HG03060 (cell line): ENCODE measurements around the gene TTC28.

Experiments used
- ATAC-seq: cut with Tn5 transposase; IDR thresholded peaks from one replicate; pipeline ENCODE4 v1.9.1; 2021; ENCODE audit warnings: low read depth, moderate number of reproducible peaks; ENCODE audit not compliant: unreplicated experiment

Gene TTC28

DNA sequence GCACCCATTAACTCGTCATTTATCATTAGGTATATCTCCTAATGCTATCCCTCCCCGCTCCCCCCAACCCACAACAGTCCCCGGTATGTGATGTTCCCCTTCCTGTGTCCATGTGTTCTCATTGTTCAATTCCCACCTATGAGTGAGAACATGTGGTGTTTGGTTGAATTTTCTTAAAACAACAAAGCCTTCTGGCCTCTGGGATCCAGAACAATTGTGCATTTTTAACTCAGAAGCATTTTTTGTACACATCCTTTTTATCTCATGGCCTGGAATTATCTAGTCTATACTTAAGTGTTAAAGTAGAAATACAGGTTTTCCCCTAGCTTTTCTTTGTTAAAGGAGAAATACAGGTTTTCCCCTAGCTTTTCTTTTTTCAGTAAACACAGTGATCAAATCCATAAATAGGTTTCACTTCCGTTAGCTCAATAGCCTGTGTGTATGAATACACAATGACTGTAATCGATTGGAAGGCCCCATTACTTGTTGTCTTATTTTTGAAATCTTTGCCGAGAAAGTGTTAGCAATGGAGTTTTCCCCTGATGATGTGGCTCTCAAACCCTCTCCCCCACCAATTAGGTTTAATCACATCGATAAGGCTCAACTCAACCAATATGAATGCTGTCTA, 635.0 kb downstream of the TTC28 start:
- no peak for ATAC-seq

DNA sequence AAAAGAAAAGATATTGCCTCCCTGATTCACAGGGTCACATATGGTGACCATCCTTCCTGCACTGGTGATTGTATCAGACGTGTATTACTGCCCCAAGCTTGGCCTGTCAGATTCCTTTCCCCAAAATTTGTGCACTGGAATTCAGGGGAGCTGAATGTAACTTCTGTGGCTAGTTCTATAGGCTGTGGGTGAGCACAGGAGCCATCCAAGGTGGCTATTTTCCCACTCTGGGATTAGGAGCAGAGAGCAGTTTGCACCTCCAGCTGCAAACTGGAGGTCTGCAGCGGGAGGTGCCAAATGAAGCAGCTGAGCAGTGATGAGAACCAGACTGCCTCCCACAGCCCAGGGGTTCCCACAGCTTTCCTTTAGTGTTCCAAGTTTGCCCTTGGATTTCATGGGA, 636.4 kb downstream of the TTC28 start:
- no peak for ATAC-seq

GRCh38 chr22:28034760-28035401, 644.8 kb downstream of the TTC28 start:
- ATAC-seq, result no peak

- no peak for ATAC-seq
Observed at GRCh38 chr22:28034145-28034759, 645.4 kb downstream of the TTC28 start.

DNA sequence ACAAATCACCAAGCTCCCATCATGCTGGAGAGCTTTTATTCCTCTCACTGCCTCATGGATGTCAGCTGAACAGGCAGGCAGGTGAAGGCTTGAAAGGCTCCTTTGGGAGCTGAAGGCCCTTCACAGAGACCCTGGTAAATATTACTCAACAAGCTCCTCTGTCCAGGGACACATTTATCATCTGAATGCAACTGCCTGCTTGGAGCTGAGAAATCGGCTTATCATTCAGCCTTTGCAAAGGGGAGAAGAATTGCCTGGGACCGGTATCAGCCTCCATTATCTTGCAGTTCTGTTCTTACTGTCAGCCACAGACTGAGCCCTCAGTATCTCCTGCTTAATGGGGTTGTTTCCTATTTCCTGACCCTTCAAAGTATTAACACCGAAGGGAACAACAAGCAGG, 646.8 kb downstream of the TTC28 start:
- ATAC-seq, result no peak

DNA sequence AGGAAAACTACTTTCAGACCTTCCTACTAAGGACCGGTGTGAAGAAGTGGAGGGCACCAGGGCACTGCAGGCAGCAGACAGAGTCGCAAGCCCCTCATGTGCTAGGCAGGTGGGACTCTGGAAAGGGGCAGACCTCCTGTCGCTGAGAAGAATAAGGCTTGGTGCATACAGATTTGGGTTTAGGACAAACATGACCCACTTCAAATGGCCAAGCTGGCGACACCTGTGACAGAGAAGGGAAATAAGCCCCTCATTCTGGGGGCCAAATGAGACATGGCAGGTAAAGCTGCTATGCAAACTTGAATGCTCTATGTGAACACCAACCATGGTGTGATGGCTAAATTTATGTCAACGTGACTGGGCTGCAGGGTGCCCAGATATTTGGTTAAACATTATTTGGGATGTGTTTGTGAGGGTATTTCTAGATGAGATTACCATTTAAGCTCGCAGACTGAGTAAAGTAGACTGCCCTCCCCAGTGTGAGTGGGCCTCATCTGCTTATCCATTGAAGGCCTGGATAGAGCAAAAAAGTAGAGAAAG, 648.2 kb downstream of the TTC28 start:
- no peak for ATAC-seq

- no peak for ATAC-seq
Observed at GRCh38 chr22:28030473-28030872, 649.2 kb downstream of the TTC28 start.

DNA sequence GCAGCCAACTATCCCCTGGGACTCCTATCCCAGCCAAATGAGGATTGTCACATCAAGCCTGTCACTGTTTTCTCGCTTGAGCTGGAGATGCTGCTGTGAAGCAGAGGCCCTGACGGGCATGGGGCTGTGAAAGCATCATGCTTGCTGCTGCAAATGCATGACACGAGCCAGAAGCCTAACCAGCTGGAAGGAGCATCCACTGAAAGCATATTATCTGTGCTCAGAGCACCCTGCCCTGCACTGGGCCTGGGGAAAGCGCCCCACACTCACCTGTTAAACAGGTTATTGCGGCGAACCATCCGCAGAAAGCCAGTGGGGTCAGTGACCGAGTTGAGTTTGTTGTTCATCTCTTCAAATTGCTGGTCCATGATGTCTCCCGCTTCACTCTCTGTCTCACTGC, 649.7 kb downstream of the TTC28 start:
- ATAC-seq, result no peak

GRCh38 chr22:28029201-28029948, 650.3 kb downstream of the TTC28 start:
- no peak for ATAC-seq

DNA sequence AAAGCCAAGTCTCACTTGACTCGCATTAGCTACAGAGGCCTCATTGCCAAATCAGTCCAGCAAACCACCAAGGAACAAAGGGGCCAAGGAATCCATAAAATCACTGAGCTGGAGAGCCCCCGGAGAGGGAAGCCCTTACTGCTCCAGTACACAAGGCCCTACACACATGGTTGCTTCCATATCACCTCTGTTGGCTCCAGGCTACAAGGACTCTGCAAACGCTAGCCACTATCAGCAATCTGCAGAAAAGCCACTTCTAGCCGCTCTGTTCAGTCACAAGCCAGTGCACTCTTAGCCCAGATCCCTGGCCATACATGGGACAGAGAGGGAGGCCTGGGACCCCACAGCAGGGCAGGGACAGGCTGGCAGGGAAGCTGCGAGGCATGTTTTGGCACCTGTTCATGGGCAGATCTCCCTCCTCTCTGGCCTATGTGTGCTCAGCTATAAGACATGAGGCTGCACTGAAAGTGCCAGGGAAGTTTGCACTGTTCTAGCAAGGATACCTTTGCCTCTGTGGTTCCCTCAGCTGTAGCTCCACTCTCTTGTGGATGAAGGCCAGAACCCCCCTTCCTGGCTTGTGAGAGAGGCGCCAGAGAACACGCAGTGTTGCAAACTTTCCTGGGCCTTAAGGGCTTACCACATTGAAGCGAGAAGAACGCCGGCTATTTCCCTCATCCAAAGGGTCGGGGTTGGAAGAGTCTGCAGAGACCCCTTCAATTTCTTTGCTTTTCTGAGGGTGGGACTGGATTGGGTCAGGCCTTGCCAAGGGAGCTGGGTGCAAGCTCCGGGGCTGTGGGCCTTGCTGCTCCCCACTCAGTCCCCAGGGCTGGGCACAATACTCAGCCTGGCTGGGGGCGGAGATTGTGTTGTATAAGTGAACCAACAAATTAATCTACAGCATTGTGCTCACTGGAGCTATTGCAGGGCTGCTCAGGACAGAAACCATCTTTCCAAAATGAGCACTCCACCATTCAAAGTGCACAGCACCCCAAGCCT, 651.9 kb downstream of the TTC28 start:
- ATAC-seq, result no peak

DNA sequence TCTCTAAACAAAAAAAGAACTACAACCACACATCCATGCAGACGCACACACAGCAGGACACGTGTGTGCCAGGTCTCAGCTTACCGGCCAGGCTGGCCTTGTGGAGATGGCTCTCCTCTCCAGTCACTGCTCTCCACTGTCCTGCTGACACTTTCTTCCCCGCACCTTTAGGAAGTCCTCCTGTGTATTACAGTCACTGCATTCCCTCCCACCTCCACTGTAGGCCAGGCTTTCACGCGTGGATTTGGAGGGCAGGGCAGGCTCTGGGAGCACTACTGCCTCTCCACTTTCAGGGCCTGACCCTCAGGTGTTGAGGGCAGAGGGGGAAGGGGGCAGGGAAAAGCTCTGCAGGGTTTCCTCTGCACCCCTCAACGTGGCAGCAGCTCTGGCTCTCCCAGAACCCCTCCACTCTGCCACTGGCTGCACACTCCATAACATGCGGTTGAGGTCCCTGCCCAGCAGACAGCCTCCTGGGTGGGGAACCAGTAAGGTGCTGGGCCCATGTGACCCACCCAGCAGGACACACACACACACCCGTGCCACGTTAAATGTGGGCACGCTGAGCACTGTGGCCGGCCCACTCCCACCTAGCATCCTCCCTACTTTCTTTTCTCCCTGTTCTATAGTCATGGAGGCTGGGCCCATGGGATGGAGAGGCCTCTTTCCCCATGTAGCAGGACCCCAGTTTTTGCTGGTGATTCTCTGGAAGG, 653.6 kb downstream of the TTC28 start:
- ATAC-seq, result no peak

DNA sequence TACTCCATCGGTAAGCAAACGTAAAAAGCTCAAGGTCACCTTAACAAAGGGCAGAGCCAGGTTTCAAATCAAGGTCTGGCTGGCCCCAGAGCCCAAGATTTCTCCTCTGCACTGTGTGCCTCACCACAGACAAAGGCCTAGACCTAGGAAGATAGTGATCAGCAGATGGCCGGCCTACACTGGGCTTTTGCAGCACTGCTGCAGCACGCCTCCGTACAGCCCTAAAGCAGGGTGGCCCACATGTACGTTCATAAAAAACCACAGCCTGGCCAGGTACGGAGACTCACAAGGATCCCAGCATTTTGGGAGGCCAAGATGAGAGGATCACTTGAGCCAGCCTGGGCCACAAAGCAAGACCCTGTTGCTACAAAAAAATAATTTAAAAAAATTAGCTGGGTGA, 654.3 kb downstream of the TTC28 start:
- no peak for ATAC-seq

DNA sequence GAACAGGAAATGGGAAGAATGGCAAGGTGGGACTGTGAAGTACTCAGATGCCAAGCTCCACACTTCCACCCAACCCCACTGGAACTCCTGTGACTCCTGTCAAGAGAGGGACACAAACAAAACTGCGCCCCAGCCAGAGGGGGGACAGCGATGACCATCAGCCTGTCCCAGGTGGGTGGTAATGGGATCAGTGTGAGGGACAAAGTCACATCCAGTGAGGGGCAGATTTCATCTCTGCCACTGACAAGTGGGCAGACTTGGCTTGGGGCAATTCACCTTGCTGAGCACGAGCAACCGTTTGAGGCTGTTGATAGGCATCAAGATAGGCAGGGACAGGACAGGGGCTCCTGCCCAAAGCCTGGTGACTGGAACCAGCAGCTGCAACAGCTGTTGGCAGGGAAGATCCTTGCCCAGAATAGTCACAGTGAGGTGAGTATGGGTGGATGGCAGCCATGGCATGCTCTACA, 655.2 kb downstream of the TTC28 start:
- ATAC-seq, result no peak

DNA sequence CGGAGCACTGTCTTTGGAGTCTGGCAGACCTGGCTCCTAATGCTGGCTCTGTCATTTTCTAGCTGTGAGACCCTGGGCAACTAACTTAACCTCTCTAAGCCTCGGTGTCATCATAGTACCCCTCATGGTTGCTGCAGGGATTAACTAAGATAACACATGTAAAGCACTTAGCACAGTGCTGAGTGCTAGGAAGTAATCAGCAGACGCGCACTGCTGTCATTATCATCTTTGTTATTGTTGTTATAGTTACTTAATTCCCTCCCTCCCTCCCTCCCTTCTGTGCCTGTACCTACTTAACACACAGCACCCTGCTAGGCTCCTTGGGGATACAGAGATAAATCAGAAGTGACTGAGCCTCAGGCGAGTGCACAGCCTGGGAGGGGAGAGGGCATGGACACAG, 655.9 kb downstream of the TTC28 start:
- no peak for ATAC-seq

- no peak for ATAC-seq
Observed at GRCh38 chr22:28023036-28023435, 656.6 kb downstream of the TTC28 start.

- ATAC-seq, result no peak
Observed at GRCh38 chr22:28021998-28022660, 657.5 kb downstream of the TTC28 start.

DNA sequence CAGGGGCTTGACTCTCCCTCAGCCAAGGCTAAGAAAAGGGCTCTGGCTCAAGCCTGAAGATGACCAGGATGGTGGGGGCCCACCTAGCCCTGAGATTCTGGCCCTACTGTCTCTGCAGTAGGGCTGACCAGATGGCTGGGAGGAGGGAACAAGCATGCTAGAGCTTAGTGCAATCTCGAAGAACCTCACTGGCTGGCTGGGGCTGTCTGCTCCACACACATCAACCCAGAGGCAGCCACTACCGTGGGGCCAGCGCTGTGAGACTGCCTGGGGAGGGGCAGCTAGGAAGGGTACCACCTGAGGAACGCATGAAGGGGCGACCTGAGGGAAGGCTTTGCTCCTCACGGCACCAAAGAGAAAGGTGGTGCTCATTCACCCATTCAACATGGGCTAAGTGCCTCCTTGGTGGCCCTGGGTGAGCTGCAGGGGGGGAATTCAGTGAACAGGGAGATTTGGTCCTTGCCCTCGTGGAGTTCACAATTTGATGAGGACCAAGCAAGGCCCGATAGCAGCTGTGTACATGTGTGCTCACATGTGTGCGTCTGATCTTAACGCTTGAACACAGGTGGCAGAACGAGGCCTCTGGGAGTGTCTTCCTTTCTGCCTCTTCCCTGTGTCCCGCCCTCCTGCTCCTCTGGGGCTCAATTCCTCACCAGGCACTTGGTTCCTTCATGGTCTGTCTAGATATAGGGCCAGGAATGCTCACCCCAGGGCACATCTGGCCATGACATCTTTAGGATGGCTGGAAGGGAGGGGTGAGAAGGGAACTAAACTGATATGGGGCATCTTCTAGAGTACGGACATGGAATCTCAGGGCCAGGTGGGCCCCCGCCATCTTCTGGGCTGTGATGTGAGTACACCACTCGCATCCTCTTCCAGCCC, 658.3 kb downstream of the TTC28 start:
- ATAC-seq, result no peak
